Liver (tissue), 9 donors: ENCODE measurements around the gene RLN1. TPM values are rescaled to one million over a fixed set of nuclear protein-coding genes. Genes with fewer than 3 reads are reported as not detected.
"Not testable (repeated sequence)": the region's sequence is repeated elsewhere in the genome, so short reads cannot be mapped to it uniquely, and the experiment has no call there.

Source experiments
- DNase-seq: peaks from one replicate; pipeline ENCODE4 v3.0.0-alpha.2; 2017; ENCODE audit warnings: low spot score
- H3K27ac ChIP-seq, 2 donors: one replicate each; pipeline ENCODE4 v1.7.0; 2013; ENCODE audit warnings: inconsistent platforms in 2 of 2, low read length in 2 of 2, control low read depth in 1 of 2, low read depth in 1 of 2, mild to moderate bottlenecking in 1 of 2
- H3K27me3 ChIP-seq, 4 donors: one replicate each; pipeline versions ENCODE4 v1.6.1 to v1.7.0; 2013; ENCODE audit warnings: low read length in 3 of 4, inconsistent platforms in 1 of 4, mild to moderate bottlenecking in 1 of 4, moderate library complexity in 1 of 4; ENCODE audit not compliant: control insufficient read depth in 4 of 4, insufficient read depth in 4 of 4
- H3K36me3 ChIP-seq, 4 donors: one replicate each; pipeline versions ENCODE4 v1.6.1 to v1.7.0; 2013; ENCODE audit warnings: low read length in 3 of 4, mild to moderate bottlenecking in 3 of 4, low read depth in 1 of 4, moderate library complexity in 1 of 4; ENCODE audit not compliant: control insufficient read depth in 4 of 4, insufficient read depth in 3 of 4
- H3K4me1 ChIP-seq, 4 donors: one replicate each; pipeline versions ENCODE4 v1.6.1 to v1.7.0; 2013; ENCODE audit warnings: low read length in 3 of 4, mild to moderate bottlenecking in 3 of 4, moderate library complexity in 1 of 4; ENCODE audit not compliant: control insufficient read depth in 4 of 4, insufficient read depth in 4 of 4
- H3K4me3 ChIP-seq, 3 donors: one replicate each; pipeline versions ENCODE4 v1.6.1 to v1.7.0; 2013; ENCODE audit warnings: low read length in 3 of 3, control low read depth in 1 of 3, low read depth in 1 of 3, mild to moderate bottlenecking in 1 of 3
- H3K9ac ChIP-seq, 2 donors: one replicate each; pipeline ENCODE4 v1.7.0; 2013; ENCODE audit warnings: low read length in 2 of 2, mild to moderate bottlenecking in 2 of 2, moderate library complexity in 2 of 2, control low read depth in 1 of 2, low read depth in 1 of 2
- H3K9me3 ChIP-seq, 4 donors: one replicate each; pipeline versions ENCODE4 v1.6.1 to v1.7.0; 2013; ENCODE audit warnings: low read length in 3 of 4; ENCODE audit not compliant: control insufficient read depth in 4 of 4
- EGR1 ChIP-seq, 2 donors: IDR thresholded peaks; 2 replicates each; pipeline ENCODE4 v1.6.1; 2016 to 2018; ENCODE audit warnings: antibody characterized with exemption in 2 of 2, low read depth in 2 of 2
- GABPA ChIP-seq, 2 donors: IDR thresholded peaks in 1 of 2; conservative IDR thresholded peaks in 1 of 2; 2 replicates each; pipeline ENCODE4 v1.6.1; 2016; ENCODE audit warnings: antibody characterized with exemption in 2 of 2, mild to moderate bottlenecking in 1 of 2, moderate library complexity in 1 of 2
- HNF4A ChIP-seq, 2 donors: conservative IDR thresholded peaks; 2 replicates each; pipeline ENCODE4 v1.6.1; 2016; ENCODE audit warnings: antibody characterized with exemption in 2 of 2, mild to moderate bottlenecking in 2 of 2
- HNF4G ChIP-seq: IDR thresholded peaks from 2 replicates; pipeline ENCODE4 v1.6.1; 2016; ENCODE audit warnings: antibody characterized with exemption
- RXRA ChIP-seq, 2 donors: IDR thresholded peaks; 2 replicates each; pipeline ENCODE4 v1.6.1; 2017 to 2018; ENCODE audit warnings: antibody characterized with exemption in 2 of 2, mild to moderate bottlenecking in 1 of 2
- SP1 ChIP-seq: IDR thresholded peaks from 2 replicates; pipeline ENCODE4 v1.6.1; 2018; ENCODE audit warnings: antibody characterized with exemption, mild to moderate bottlenecking
- TAF1 ChIP-seq: conservative IDR thresholded peaks from 2 replicates; pipeline ENCODE4 v1.6.1; 2016; ENCODE audit warnings: antibody characterized with exemption, mild to moderate bottlenecking
- WGBS: extraction: QIAGEN DNeasy Blood & Tissue Kit; methylation state at CpG from one replicate; pipeline ENCODE4 v1.1.7; 2013; 5-methylcytosine and 5-hydroxymethylcytosine counted together
- polyA plus RNA-seq, 2 donors: library from polyadenylated mRNA; stranded (reverse) in 1 of 2; unstranded in 1 of 2; fragments of 200-250 nt in 1 of 2; fragments of >200 nt in 1 of 2; fragmentation: Nextera tagmentation in 1 of 2; extraction: Ambion mirVana in 1 of 2; gene quantifications; one replicate each; pipeline versions ENCODE4 v1.2.1 to v1.2.3, GENCODE V29; 2013 to 2015
- total RNA-seq, 2 donors: library from RNA; depleted of rRNA; stranded (reverse); fragments of >200 nt; gene quantifications; one replicate each; pipeline ENCODE4 v1.2.3, GENCODE V29; 2014
- TF ChIP-seq, protein P1 (sequence below): fragments of 150-350 bp; IDR thresholded peaks from 2 replicates; pipeline ENCODE4 v1.5.1; 2017; ENCODE audit warnings: improper control_type of control experiment, low read depth, low read length; ENCODE audit not compliant: missing input control
- TF ChIP-seq, protein P2 (sequence below): IDR thresholded peaks from 2 replicates; pipeline ENCODE4 v1.6.1; 2016; ENCODE audit warnings: antibody characterized with exemption
- TF ChIP-seq, protein P3 (sequence below): IDR thresholded peaks from 2 replicates; pipeline ENCODE4 v1.6.1; 2016; ENCODE audit warnings: antibody characterized with exemption, mild to moderate bottlenecking
- donor health status: healthy.
- donor health status: healthy.
- donor health status: healthy.
- donor health status: healthy.
- donor health status: healthy.

RLN1 gene
- total and polyA plus RNA-seq, 4 donors = 0.17 TPM; not detected in 3

DNA sequence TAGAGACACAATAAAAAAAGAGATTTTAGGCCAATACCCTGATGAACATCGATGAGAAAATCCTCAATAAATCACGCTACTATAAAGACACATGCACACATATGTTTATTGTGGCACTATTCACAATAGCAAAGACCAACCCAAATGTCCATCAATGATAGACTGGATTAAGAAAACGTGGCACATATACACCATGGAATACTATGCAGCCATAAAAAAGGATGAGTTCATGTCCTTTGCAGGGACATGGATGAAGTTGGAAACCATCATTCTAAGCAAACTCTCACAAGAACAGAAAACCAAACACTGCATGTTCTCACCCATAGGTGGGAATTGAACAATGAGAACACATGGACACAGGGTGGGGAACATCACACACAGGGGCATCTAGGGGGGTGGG lies 8.4 kb downstream of the RLN1 start:
- H3K4me3 ChIP-seq, H3K9ac ChIP-seq, H3K27me3 ChIP-seq, H3K36me3 ChIP-seq, H3K9me3 ChIP-seq, H3K27ac ChIP-seq, DNase-seq, H3K4me1 ChIP-seq: not testable (repeated sequence)
- WGBS = 76% methylated on average over 3 of the region's 3 CpGs

DNA sequence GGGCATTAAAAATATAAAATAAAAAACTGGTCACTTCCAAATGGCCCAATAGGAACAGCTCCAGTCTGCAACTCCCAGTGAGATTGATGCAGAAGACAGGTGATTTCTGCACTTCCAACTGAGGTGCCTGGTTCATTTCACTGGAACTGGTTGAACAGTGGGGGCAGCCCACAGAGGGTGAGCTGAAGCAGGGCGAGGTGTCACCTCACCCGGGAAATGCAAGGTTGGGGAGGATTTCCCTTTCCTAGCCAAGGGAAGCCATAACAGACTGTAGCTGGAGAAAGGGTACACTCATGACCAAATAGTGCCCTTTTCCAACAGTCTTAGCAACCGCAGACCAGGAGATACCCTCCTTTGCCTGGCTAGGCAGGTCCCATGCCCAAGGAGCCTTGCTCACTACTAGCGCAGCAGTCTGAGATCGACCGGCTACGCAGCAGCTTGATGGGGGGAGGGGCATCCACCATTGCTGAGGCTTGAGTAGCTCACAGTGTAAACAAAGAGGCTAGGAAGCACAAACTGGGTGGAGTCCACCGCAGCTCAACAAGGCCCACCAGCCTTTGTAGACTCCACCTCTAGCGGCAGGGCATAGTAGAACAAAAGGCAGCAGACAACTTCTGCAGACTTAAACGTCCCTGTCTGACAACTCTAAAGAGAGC lies 12.7 kb downstream of the RLN1 start:
- no peak overlapping the region for H3K27ac ChIP-seq
- H3K4me1 ChIP-seq = no peaks in the 10 kb centered on the region
- no peaks in the 10 kb centered on the region for H3K36me3 ChIP-seq
- TF ChIP-seq HNF4A (conservative IDR thresholded peaks at IDR 0.05) = no peak
- no peak for TF ChIP-seq GABPA (IDR thresholded peaks at IDR 0.05 in 1 of 2, conservative IDR thresholded peaks at IDR 0.05 in 1 of 2)
- TF ChIP-seq SP1 = no peak
- TF ChIP-seq, protein P1, sequence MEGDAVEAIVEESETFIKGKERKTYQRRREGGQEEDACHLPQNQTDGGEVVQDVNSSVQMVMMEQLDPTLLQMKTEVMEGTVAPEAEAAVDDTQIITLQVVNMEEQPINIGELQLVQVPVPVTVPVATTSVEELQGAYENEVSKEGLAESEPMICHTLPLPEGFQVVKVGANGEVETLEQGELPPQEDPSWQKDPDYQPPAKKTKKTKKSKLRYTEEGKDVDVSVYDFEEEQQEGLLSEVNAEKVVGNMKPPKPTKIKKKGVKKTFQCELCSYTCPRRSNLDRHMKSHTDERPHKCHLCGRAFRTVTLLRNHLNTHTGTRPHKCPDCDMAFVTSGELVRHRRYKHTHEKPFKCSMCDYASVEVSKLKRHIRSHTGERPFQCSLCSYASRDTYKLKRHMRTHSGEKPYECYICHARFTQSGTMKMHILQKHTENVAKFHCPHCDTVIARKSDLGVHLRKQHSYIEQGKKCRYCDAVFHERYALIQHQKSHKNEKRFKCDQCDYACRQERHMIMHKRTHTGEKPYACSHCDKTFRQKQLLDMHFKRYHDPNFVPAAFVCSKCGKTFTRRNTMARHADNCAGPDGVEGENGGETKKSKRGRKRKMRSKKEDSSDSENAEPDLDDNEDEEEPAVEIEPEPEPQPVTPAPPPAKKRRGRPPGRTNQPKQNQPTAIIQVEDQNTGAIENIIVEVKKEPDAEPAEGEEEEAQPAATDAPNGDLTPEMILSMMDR = no peak
- TF ChIP-seq, protein P2, sequence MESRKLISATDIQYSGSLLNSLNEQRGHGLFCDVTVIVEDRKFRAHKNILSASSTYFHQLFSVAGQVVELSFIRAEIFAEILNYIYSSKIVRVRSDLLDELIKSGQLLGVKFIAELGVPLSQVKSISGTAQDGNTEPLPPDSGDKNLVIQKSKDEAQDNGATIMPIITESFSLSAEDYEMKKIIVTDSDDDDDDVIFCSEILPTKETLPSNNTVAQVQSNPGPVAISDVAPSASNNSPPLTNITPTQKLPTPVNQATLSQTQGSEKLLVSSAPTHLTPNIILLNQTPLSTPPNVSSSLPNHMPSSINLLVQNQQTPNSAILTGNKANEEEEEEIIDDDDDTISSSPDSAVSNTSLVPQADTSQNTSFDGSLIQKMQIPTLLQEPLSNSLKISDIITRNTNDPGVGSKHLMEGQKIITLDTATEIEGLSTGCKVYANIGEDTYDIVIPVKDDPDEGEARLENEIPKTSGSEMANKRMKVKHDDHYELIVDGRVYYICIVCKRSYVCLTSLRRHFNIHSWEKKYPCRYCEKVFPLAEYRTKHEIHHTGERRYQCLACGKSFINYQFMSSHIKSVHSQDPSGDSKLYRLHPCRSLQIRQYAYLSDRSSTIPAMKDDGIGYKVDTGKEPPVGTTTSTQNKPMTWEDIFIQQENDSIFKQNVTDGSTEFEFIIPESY = no peak
- TF ChIP-seq HNF4G = no peak
- TF ChIP-seq, protein P3, sequence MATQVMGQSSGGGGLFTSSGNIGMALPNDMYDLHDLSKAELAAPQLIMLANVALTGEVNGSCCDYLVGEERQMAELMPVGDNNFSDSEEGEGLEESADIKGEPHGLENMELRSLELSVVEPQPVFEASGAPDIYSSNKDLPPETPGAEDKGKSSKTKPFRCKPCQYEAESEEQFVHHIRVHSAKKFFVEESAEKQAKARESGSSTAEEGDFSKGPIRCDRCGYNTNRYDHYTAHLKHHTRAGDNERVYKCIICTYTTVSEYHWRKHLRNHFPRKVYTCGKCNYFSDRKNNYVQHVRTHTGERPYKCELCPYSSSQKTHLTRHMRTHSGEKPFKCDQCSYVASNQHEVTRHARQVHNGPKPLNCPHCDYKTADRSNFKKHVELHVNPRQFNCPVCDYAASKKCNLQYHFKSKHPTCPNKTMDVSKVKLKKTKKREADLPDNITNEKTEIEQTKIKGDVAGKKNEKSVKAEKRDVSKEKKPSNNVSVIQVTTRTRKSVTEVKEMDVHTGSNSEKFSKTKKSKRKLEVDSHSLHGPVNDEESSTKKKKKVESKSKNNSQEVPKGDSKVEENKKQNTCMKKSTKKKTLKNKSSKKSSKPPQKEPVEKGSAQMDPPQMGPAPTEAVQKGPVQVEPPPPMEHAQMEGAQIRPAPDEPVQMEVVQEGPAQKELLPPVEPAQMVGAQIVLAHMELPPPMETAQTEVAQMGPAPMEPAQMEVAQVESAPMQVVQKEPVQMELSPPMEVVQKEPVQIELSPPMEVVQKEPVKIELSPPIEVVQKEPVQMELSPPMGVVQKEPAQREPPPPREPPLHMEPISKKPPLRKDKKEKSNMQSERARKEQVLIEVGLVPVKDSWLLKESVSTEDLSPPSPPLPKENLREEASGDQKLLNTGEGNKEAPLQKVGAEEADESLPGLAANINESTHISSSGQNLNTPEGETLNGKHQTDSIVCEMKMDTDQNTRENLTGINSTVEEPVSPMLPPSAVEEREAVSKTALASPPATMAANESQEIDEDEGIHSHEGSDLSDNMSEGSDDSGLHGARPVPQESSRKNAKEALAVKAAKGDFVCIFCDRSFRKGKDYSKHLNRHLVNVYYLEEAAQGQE = no peak
- no peak for TF ChIP-seq EGR1 (IDR thresholded peaks at IDR 0.05; ENCODE audit: low read depth in 2 of 2)
- TF ChIP-seq TAF1 = no peak
- no peak for TF ChIP-seq RXRA (IDR thresholded peaks at IDR 0.05)
- H3K9ac ChIP-seq = no peak overlapping the region
- no peak overlapping the region for H3K4me3 ChIP-seq
- 41% methylated on average over 10 of the region's 10 CpGs for WGBS
- DNase-seq = no peak
- H3K27me3 ChIP-seq = peaks cover 0 to 4% (median 0%) of the 10 kb centered on the region in 4 donors
- no peaks in the 10 kb centered on the region for H3K9me3 ChIP-seq
